Endothelial cell of umbilical vein (primary cell): ENCODE measurements around the gene DPP10.

Experiments used
- FOS ChIP-seq: IDR thresholded peaks from 2 replicates; pipeline ENCODE4 v1.6.1; 2011; ENCODE audit warnings: mild to moderate bottlenecking, low read length, moderate library complexity, borderline replicate concordance; ENCODE audit not compliant: insufficient read depth
- POLR2AphosphoS5 ChIP-seq: IDR thresholded peaks from 2 replicates; pipeline ENCODE4 v1.6.1; 2012; ENCODE audit warnings: low read depth, mild to moderate bottlenecking, control low read depth, low read length, moderate library complexity; ENCODE audit not compliant: insufficient read depth

DNA sequence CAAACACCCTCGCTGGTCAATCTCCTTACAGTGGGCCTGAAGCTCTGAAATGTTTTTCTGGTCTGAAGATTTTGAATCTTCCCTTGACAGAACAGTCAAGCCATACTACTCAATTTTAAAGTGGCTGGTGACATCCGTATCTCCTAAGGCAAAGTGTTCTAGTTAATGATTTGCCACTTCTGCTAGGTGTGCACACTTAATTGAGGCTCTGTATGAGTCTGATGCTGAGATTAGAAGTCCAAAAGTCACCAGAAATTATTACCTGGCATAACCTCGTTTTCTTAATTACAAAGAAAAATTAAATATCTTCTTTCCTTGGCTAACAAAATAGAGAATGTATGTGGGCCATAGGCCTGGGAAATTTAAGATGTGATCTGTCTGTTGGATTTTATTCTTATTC is 104.1 kb downstream of the DPP10 start:
- TF ChIP-seq FOS (no peak), POLR2AphosphoS5 (no peak)
